SK-N-SH (cell line): Measurements from ENCODE around the gene CYP27A1. TPM values are rescaled to one million over a fixed set of nuclear protein-coding genes. Genes with fewer than 3 reads are reported as not detected.

Source experiments
- CTCF ChIA-PET: fragments of 300-600, 350-600 bp; formaldehyde crosslinking; extraction: SDS; loops from one replicate; lab custom pipeline; 2021; lab: Yijun Ruan, JAX
- POLR2A ChIA-PET: fragments of 350-600 bp; sonication (Branson Sonifier 250); formaldehyde crosslinking; extraction: SDS; loops from one replicate; lab custom pipeline; 2020; ENCODE audit warnings: antibody characterized with exemption, inconsistent platforms; lab: Yijun Ruan, JAX
- DNase-seq: peaks from one replicate; pipeline ENCODE4 v3.0.0; 2012
- H2AFZ ChIP-seq: fragments of 200-600 bp; sonication (generic); 2 replicates; pipeline ENCODE4 v1.8.1; 2016; ENCODE audit warnings: antibody characterized with exemption, mild to moderate bottlenecking, low read depth
- H3F3A ChIP-seq: fragments of 200-600 bp; sonication (generic); replicated peaks from 2 replicates; pipeline ENCODE3; 2016; ENCODE audit warnings: antibody characterized with exemption, mild to moderate bottlenecking; ENCODE audit not compliant: insufficient read depth
- H3K27ac ChIP-seq, 2 experiments: fragments of 200-500 bp in 1 of 2; fragments of 200-600 bp in 1 of 2; sonication (Bioruptor generic) in 1 of 2; sonication (generic), shearing (Covaris generic) in 1 of 2; 2 replicates each; pipeline versions ENCODE4 v1.5.1 to v1.6.1; 2014 to 2016; ENCODE audit warnings: low read depth in 2 of 2, inconsistent platforms in 1 of 2, low read length in 1 of 2, mild to moderate bottlenecking in 1 of 2, mixed read lengths in 1 of 2
- H3K27me3 ChIP-seq: fragments of 200-600 bp; sonication (generic), shearing (Covaris generic); 2 replicates; pipeline ENCODE4 v1.6.1; 2016; ENCODE audit warnings: mixed run types; ENCODE audit not compliant: insufficient read depth
- H3K36me3 ChIP-seq, 2 experiments: fragments of 200-500 bp in 1 of 2; fragments of 200-600 bp in 1 of 2; sonication (Bioruptor generic) in 1 of 2; sonication (generic) in 1 of 2; replicated peaks in 1 of 2; 2 replicates each; pipeline versions ENCODE3 to v1.5.1; 2014 to 2016; ENCODE audit warnings: low read length in 1 of 2, mild to moderate bottlenecking in 1 of 2; ENCODE audit not compliant: insufficient read depth in 2 of 2, control insufficient read depth in 1 of 2
- H3K4me1 ChIP-seq, 2 experiments: fragments of 200-500 bp in 1 of 2; fragments of 200-600 bp in 1 of 2; sonication (Bioruptor generic) in 1 of 2; sonication (generic), shearing (Covaris generic) in 1 of 2; 2 replicates each; pipeline versions ENCODE4 v1.5.1 to v1.6.1; 2014 to 2016; ENCODE audit warnings: low read depth in 1 of 2, low read length in 1 of 2, mixed run types in 1 of 2; ENCODE audit not compliant: insufficient read depth in 2 of 2, control insufficient read depth in 1 of 2
- H3K4me2 ChIP-seq: fragments of 200-600 bp; sonication (generic), shearing (Covaris generic); 2 replicates; pipeline ENCODE4 v1.6.1; 2017; ENCODE audit warnings: mixed run types
- H3K4me3 ChIP-seq, 2 experiments: fragments of 200-500 bp in 1 of 2; fragments of 200-600 bp in 1 of 2; sonication (Bioruptor generic) in 1 of 2; sonication (generic), shearing (Covaris generic) in 1 of 2; 2 replicates each; pipeline versions ENCODE4 v1.5.1 to v1.8.1; 2014 to 2016; ENCODE audit warnings: low read depth in 2 of 2, inconsistent platforms in 1 of 2, low read length in 1 of 2, mild to moderate bottlenecking in 1 of 2, mixed read lengths in 1 of 2, moderate library complexity in 1 of 2
- H3K79me2 ChIP-seq: fragments of 200-600 bp; sonication (generic); 2 replicates; pipeline ENCODE4 v1.8.1; 2017; ENCODE audit warnings: mild to moderate bottlenecking; ENCODE audit not compliant: insufficient read depth
- H3K9ac ChIP-seq: fragments of 200-600 bp; sonication (generic); 2 replicates; pipeline ENCODE4 v1.6.1; 2017; ENCODE audit warnings: mixed run types
- H3K9me2 ChIP-seq: fragments of 200-600 bp; sonication (generic); 2 replicates; pipeline ENCODE4 v1.6.1; 2017; ENCODE audit warnings: mixed run types
- H3K9me3 ChIP-seq: fragments of 200-600 bp; sonication (generic); 2 replicates; pipeline ENCODE4 v1.6.1; 2017; ENCODE audit warnings: mixed run types, mild to moderate bottlenecking, moderate library complexity
- H4K20me1 ChIP-seq: fragments of 200-600 bp; sonication (generic); 2 replicates; pipeline ENCODE4 v1.6.1; 2017; ENCODE audit warnings: mild to moderate bottlenecking, mixed run types; ENCODE audit not compliant: insufficient read depth
- ELF1 ChIP-seq: IDR thresholded peaks from 2 replicates; pipeline ENCODE4 v1.4.0; 2012
- EP300 ChIP-seq, 2 experiments: IDR thresholded peaks; 2 replicates each; pipeline versions ENCODE4 v1.4.0 to v1.6.1; 2012; ENCODE audit warnings: borderline replicate concordance in 1 of 2, low read depth in 1 of 2, low read length in 1 of 2
- EZH2phosphoT487 ChIP-seq: fragments of 200-600 bp; sonication (generic); IDR thresholded peaks from 2 replicates; pipeline ENCODE4 v1.6.1; 2017; ENCODE audit warnings: low read depth, mixed run types, mild to moderate bottlenecking, antibody characterized with exemption, moderate library complexity, borderline replicate concordance
- GATA2 ChIP-seq: sonication (generic); formaldehyde crosslinking; IDR thresholded peaks from 2 replicates; pipeline ENCODE4 v1.5.0; 2020; ENCODE audit warnings: mild to moderate bottlenecking, missing genetic modification reagents
- IRF3 ChIP-seq: fragments of 150-350 bp; IDR thresholded peaks from 2 replicates; pipeline ENCODE4 v1.6.1; 2016; ENCODE audit warnings: mild to moderate bottlenecking, low read depth, low read length
- JUND ChIP-seq: IDR thresholded peaks from 2 replicates; pipeline ENCODE4 v1.4.0; 2012
- MEF2A ChIP-seq: IDR thresholded peaks from 2 replicates; pipeline ENCODE4 v1.4.0; 2012; ENCODE audit warnings: low read depth, borderline replicate concordance
- RAD21 ChIP-seq: IDR thresholded peaks from 2 replicates; pipeline ENCODE4 v1.6.1; 2012; ENCODE audit warnings: mild to moderate bottlenecking, low read length
- SMC3 ChIP-seq: IDR thresholded peaks from 2 replicates; pipeline ENCODE4 v1.6.1; 2012; ENCODE audit warnings: low read depth, low read length, improper control_type of control experiment
- TAF1 ChIP-seq: IDR thresholded peaks from 2 replicates; pipeline ENCODE4 v1.6.1; 2012; ENCODE audit warnings: low read depth, mild to moderate bottlenecking, low read length, moderate library complexity, borderline replicate concordance
- TEAD4 ChIP-seq: IDR thresholded peaks from 2 replicates; pipeline ENCODE4 v1.4.0; 2012; ENCODE audit warnings: mild to moderate bottlenecking, borderline replicate concordance; ENCODE audit not compliant: insufficient read depth
- WGBS: methylation state at CpG from one replicate; pipeline ENCODE4 v1.1.6; 2017; ENCODE audit warnings: low lambda C conversion rate; 5-methylcytosine and 5-hydroxymethylcytosine counted together
- polyA plus RNA-seq, 3 experiments: library from polyadenylated mRNA; depleted of rRNA; stranded (reverse); fragments of >200 nt; gene quantifications; 2 replicates each; pipeline ENCODE4 v1.2.3, GENCODE V29; 2012
- TF ChIP-seq, protein P1 (sequence below): IDR thresholded peaks from 2 replicates; pipeline ENCODE4; 2012
- TF ChIP-seq, protein P2 (sequence below): IDR thresholded peaks from 2 replicates; pipeline ENCODE4 v1.6.1; 2012; ENCODE audit warnings: mild to moderate bottlenecking, low read depth, low read length, moderate library complexity
- TF ChIP-seq, protein P3 (sequence below): IDR thresholded peaks from 2 replicates; pipeline ENCODE4 v1.4.0; 2012; ENCODE audit warnings: low read depth, borderline replicate concordance

CYP27A1 gene
- polyA plus RNA-seq, 1 of the 3 experiments (the other 2 are of a cell fraction): 0.54 TPM

DNA sequence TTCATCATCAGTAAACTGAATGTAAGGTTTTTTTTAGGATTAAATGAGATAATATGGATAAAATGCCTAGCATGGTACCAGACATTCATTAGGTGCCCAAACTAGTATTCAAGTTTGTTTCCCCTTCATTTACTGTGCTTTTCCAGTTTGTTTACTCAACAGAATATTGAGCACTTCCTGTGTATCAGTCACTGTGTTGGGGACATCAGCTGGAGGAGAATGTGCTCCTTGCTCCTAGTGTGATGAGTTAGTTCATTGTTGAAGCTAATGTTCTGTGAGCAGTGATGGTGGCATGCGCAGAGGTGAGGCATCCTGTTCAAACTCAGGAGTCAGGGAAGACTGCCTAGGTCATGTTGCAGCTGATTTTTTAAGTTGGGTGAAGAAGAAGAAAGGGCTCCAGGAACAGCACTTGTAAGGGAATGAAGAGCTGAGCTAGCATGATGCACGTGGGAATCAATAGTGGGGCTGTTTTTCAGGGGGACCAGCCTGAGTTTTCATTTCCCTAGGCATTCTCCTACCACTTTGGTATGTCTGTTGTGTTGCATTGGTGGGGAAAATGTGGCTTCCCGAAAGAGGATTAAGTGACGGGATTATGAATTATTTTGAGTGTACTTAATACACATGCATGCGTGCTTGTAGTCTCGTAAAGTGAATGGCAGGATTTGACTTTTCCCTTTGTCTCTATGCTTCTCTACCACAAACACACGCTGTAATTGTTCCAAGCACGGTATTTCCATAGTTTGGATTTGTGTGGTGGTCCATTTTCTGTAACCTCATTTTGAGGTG lies 47.6 kb upstream of the CYP27A1 start:
- WGBS: 98% methylated on average over 8 of the region's 8 CpGs
- Histone ChIP-seq H3K9me3 (no peaks in the 10 kb centered on the region), H3K79me2 (peaks cover 55% of the 10 kb centered on the region), H3K9ac (no peak overlapping the region), H3K27me3 (no peaks in the 10 kb centered on the region), H3K9me2 (no peaks in the 10 kb centered on the region), H3K4me1 (peaks cover 0 to 26% of the 10 kb centered on the region in 2 experiments; a peak in 2 of 4 replicates), H3K4me3 (no peak overlapping the region), H3K4me2 (no peak overlapping the region), H2AFZ (no peak overlapping the region), H3F3A (peaks cover 24% of the 10 kb centered on the region), H4K20me1 (no peaks in the 10 kb centered on the region), H3K36me3 (peaks cover 10 to 21% of the 10 kb centered on the region in 2 experiments), H3K27ac (no peak overlapping the region)
- no peak for DNase-seq
- TF ChIP-seq GATA2 (CRISPR knock-in tag): no peak
- no peak for TF ChIP-seq ELF1
- TF ChIP-seq, protein P1, sequence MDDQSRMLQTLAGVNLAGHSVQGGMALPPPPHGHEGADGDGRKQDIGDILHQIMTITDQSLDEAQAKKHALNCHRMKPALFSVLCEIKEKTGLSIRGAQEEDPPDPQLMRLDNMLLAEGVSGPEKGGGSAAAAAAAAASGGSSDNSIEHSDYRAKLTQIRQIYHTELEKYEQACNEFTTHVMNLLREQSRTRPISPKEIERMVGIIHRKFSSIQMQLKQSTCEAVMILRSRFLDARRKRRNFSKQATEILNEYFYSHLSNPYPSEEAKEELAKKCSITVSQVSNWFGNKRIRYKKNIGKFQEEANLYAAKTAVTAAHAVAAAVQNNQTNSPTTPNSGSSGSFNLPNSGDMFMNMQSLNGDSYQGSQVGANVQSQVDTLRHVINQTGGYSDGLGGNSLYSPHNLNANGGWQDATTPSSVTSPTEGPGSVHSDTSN: no peak
- TF ChIP-seq TAF1: no peak
- TF ChIP-seq, protein P2, sequence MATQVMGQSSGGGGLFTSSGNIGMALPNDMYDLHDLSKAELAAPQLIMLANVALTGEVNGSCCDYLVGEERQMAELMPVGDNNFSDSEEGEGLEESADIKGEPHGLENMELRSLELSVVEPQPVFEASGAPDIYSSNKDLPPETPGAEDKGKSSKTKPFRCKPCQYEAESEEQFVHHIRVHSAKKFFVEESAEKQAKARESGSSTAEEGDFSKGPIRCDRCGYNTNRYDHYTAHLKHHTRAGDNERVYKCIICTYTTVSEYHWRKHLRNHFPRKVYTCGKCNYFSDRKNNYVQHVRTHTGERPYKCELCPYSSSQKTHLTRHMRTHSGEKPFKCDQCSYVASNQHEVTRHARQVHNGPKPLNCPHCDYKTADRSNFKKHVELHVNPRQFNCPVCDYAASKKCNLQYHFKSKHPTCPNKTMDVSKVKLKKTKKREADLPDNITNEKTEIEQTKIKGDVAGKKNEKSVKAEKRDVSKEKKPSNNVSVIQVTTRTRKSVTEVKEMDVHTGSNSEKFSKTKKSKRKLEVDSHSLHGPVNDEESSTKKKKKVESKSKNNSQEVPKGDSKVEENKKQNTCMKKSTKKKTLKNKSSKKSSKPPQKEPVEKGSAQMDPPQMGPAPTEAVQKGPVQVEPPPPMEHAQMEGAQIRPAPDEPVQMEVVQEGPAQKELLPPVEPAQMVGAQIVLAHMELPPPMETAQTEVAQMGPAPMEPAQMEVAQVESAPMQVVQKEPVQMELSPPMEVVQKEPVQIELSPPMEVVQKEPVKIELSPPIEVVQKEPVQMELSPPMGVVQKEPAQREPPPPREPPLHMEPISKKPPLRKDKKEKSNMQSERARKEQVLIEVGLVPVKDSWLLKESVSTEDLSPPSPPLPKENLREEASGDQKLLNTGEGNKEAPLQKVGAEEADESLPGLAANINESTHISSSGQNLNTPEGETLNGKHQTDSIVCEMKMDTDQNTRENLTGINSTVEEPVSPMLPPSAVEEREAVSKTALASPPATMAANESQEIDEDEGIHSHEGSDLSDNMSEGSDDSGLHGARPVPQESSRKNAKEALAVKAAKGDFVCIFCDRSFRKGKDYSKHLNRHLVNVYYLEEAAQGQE: no peak
- no peak for TF ChIP-seq JUND
- no peak for TF ChIP-seq TEAD4
- TF ChIP-seq RAD21: no peak
- TF ChIP-seq IRF3: no peak
- TF ChIP-seq, protein P3, sequence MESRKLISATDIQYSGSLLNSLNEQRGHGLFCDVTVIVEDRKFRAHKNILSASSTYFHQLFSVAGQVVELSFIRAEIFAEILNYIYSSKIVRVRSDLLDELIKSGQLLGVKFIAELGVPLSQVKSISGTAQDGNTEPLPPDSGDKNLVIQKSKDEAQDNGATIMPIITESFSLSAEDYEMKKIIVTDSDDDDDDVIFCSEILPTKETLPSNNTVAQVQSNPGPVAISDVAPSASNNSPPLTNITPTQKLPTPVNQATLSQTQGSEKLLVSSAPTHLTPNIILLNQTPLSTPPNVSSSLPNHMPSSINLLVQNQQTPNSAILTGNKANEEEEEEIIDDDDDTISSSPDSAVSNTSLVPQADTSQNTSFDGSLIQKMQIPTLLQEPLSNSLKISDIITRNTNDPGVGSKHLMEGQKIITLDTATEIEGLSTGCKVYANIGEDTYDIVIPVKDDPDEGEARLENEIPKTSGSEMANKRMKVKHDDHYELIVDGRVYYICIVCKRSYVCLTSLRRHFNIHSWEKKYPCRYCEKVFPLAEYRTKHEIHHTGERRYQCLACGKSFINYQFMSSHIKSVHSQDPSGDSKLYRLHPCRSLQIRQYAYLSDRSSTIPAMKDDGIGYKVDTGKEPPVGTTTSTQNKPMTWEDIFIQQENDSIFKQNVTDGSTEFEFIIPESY: no peak
- no peak for TF ChIP-seq EP300 (IDR thresholded peaks at IDR 0.05; ENCODE audit: borderline replicate concordance in 1 of 2, low read depth in 1 of 2, low read length in 1 of 2)
- no peak for TF ChIP-seq EZH2phosphoT487
- no peak for TF ChIP-seq MEF2A
- no peak for TF ChIP-seq SMC3
- CTCF ChIA-PET: interaction anchor here (1.0 to 1.3 kb wide), 2 partner anchors 47 to 113 kb away, joined by 3 read pairs; no protein-coding TSS in a partner anchor
- POLR2A ChIA-PET: no interaction called here
